Measurements from ENCODE around the gene ZSCAN9.

The ZSCAN9 gene

DNA sequence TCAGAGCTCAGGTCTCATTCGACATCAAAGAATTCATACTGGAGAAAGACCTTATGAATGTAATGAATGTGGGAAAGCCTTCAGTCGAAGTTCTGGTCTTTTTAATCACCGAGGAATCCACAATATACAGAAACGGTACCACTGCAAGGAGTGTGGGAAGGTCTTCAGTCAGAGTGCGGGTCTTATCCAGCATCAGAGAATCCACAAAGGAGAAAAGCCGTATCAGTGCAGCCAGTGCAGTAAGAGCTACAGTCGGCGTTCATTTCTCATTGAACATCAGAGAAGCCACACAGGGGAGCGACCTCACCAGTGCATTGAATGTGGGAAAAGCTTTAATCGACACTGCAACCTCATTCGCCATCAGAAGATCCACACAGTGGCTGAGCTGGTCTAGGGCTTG, 7.7 kb downstream of the ZSCAN9 start:
- H3K4me1 ChIP-seq (ENCODE audit: insufficient read depth, low read length) = no peaks in the 10 kb centered on the region
- ATAC-seq (ENCODE audit: insufficient read depth, low read depth) = no peak
- H3K4me2 ChIP-seq (ENCODE audit: insufficient read depth, low read length) = no peak overlapping the region
- DNase-seq = no peak
- H2AFZ ChIP-seq (ENCODE audit: low read depth, low read length) = no peak overlapping the region
- H3K9me3 ChIP-seq (ENCODE audit: insufficient read depth, low read length, severe bottlenecking) = no peaks in the 10 kb centered on the region
- no peak overlapping the region for H3K4me3 ChIP-seq (ENCODE audit: low read depth in 1 of 2, low read length in 2 of 2)
- H3K79me2 ChIP-seq (ENCODE audit: insufficient read depth, low read length) = no peaks in the 10 kb centered on the region
- H3K36me3 ChIP-seq (ENCODE audit: insufficient read depth, low read length) = no peaks in the 10 kb centered on the region
- TF ChIP-seq, protein P1, sequence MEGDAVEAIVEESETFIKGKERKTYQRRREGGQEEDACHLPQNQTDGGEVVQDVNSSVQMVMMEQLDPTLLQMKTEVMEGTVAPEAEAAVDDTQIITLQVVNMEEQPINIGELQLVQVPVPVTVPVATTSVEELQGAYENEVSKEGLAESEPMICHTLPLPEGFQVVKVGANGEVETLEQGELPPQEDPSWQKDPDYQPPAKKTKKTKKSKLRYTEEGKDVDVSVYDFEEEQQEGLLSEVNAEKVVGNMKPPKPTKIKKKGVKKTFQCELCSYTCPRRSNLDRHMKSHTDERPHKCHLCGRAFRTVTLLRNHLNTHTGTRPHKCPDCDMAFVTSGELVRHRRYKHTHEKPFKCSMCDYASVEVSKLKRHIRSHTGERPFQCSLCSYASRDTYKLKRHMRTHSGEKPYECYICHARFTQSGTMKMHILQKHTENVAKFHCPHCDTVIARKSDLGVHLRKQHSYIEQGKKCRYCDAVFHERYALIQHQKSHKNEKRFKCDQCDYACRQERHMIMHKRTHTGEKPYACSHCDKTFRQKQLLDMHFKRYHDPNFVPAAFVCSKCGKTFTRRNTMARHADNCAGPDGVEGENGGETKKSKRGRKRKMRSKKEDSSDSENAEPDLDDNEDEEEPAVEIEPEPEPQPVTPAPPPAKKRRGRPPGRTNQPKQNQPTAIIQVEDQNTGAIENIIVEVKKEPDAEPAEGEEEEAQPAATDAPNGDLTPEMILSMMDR (IDR thresholded peaks at IDR 0.05; ENCODE audit: borderline replicate concordance, extremely low read depth, low read length, poor library complexity, severe bottlenecking) = no peak
- TF ChIP-seq EZH2 (IDR thresholded peaks at IDR 0.05; ENCODE audit: borderline replicate concordance, low read depth, low read length, severe bottlenecking) = no peak
- peaks cover 4% of the 10 kb centered on the region for H3K27me3 ChIP-seq (ENCODE audit: insufficient read depth, low read length, poor library complexity)
- H3K27ac ChIP-seq (ENCODE audit: low read length) = no peak overlapping the region
- H3K9ac ChIP-seq (ENCODE audit: low read depth, low read length) = no peak overlapping the region
- no peaks in the 10 kb centered on the region for H4K20me1 ChIP-seq (ENCODE audit: insufficient read depth, low read length)

DNA sequence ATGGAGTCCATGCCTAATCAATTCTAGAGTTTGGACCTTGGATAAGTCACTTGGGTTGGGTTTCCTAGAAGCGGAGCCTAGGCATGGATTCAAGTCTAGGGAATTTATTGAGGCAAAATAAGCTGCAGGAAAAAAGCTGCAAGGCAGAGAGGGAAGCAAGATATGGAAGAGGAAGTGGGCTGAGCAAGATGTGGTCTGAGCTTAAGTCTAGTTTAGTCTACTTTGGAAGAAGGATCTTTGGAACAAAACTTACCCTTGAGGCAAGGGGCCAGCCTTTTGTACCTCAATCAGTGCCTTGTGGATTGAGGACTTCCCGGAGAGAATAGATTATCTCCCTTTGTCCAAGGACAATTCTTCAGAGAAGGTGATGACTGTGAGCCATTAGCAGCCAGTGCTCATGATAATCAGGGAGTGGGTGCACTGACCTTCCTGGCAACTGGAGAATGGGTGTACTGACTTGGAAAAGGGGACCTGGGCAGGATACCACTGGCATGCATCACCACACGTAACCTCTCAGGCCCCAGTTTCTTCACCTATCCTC, 10.9 kb downstream of the ZSCAN9 start:
- no peaks in the 10 kb centered on the region for H3K4me1 ChIP-seq (ENCODE audit: insufficient read depth, low read length)
- H3K36me3 ChIP-seq (ENCODE audit: insufficient read depth, low read length) = no peaks in the 10 kb centered on the region
- no peak overlapping the region for H3K9ac ChIP-seq (ENCODE audit: low read depth, low read length)
- no peaks in the 10 kb centered on the region for H3K27me3 ChIP-seq (ENCODE audit: insufficient read depth, low read length, poor library complexity)
- DNase-seq = no peak
- H2AFZ ChIP-seq (ENCODE audit: low read depth, low read length) = no peak overlapping the region
- H4K20me1 ChIP-seq (ENCODE audit: insufficient read depth, low read length) = no peaks in the 10 kb centered on the region
- H3K27ac ChIP-seq (ENCODE audit: low read length) = no peak overlapping the region
- no peak overlapping the region for H3K4me2 ChIP-seq (ENCODE audit: insufficient read depth, low read length)
- TF ChIP-seq, protein P1 (IDR thresholded peaks at IDR 0.05; ENCODE audit: borderline replicate concordance, extremely low read depth, low read length, poor library complexity, severe bottlenecking) = no peak
- TF ChIP-seq EZH2 (IDR thresholded peaks at IDR 0.05; ENCODE audit: borderline replicate concordance, low read depth, low read length, severe bottlenecking) = no peak
- no peak overlapping the region for H3K4me3 ChIP-seq (ENCODE audit: low read depth in 1 of 2, low read length in 2 of 2)
- no peak for ATAC-seq (ENCODE audit: insufficient read depth, low read depth)
- no peaks in the 10 kb centered on the region for H3K9me3 ChIP-seq (ENCODE audit: insufficient read depth, low read length, severe bottlenecking)
- H3K79me2 ChIP-seq (ENCODE audit: insufficient read depth, low read length) = no peaks in the 10 kb centered on the region

DNA sequence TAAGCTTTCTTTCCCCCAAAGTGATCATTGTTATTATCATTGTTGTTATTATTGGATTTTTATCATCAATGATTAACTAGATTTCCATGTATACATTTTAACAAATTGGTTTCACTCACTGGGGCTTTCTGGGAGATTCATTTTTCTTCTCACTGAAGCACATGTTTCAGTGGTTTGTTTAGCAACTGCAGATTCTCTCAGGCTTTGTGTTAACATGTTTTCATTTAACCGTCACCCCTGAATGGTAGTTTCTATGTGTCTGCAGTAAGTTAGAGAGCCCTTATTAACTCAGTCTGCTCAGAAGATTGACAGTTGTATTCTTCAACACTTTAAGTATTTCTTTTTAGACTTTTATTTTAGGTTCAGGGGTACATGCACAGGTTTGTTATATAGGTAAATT, 14.6 kb downstream of the ZSCAN9 start:
- Histone ChIP-seq H3K9me3 (ENCODE audit: insufficient read depth, low read length, severe bottlenecking) (no peaks in the 10 kb centered on the region), H3K27ac (ENCODE audit: low read length) (no peak overlapping the region), H4K20me1 (ENCODE audit: insufficient read depth, low read length) (no peaks in the 10 kb centered on the region), H2AFZ (ENCODE audit: low read depth, low read length) (no peak overlapping the region), H3K4me3 (ENCODE audit: low read depth in 1 of 2, low read length in 2 of 2) (no peak overlapping the region), H3K4me2 (ENCODE audit: insufficient read depth, low read length) (no peak overlapping the region), H3K79me2 (ENCODE audit: insufficient read depth, low read length) (no peaks in the 10 kb centered on the region), H3K9ac (ENCODE audit: low read depth, low read length) (no peak overlapping the region), H3K36me3 (ENCODE audit: insufficient read depth, low read length) (peaks cover 4% of the 10 kb centered on the region; the same call in 1 of the 2 replicates), H3K4me1 (ENCODE audit: insufficient read depth, low read length) (no peaks in the 10 kb centered on the region), H3K27me3 (ENCODE audit: insufficient read depth, low read length, poor library complexity) (no peaks in the 10 kb centered on the region)
- no peak for ATAC-seq (ENCODE audit: insufficient read depth, low read depth)
- DNase-seq = no peak
- TF ChIP-seq, protein P1 (IDR thresholded peaks at IDR 0.05; ENCODE audit: borderline replicate concordance, extremely low read depth, low read length, poor library complexity, severe bottlenecking) = no peak
- TF ChIP-seq EZH2 (IDR thresholded peaks at IDR 0.05; ENCODE audit: borderline replicate concordance, low read depth, low read length, severe bottlenecking) = no peak

Data from DND-41 (cell line).